ENCODE results near the gene MADCAM1.
A peak's percentile ranks its signal among the peaks of the same experiment; 100 is the strongest.

The MADCAM1 gene

GRCh38 chr19:532561-533363 lies 36.5 kb downstream of the MADCAM1 start:
- TF ChIP-seq CTCF (IDR thresholded peaks at IDR 0.05; ENCODE audit: insufficient read depth, missing control alignments): peak; percentile 47
- DNase-seq (ENCODE audit: insufficient read length, low spot score): no peak
- no peak for FAIRE-seq

GRCh38 chr19:533364-534058 lies 37.2 kb downstream of the MADCAM1 start:
- FAIRE-seq (no peak), DNase-seq (ENCODE audit: insufficient read length, low spot score) (peak; percentile 68)
- no peak for TF ChIP-seq CTCF (IDR thresholded peaks at IDR 0.05; ENCODE audit: insufficient read depth, missing control alignments)

GRCh38 chr19:534088-534487 lies 37.8 kb downstream of the MADCAM1 start:
- FAIRE-seq (no peak), DNase-seq (ENCODE audit: insufficient read length, low spot score) (no peak)
- no peak for TF ChIP-seq CTCF (IDR thresholded peaks at IDR 0.05; ENCODE audit: insufficient read depth, missing control alignments)

GRCh38 chr19:535017-535835 lies 38.9 kb downstream of the MADCAM1 start:
- FAIRE-seq: no peak
- no peak for TF ChIP-seq CTCF (IDR thresholded peaks at IDR 0.05; ENCODE audit: insufficient read depth, missing control alignments)
- no peak for DNase-seq (ENCODE audit: insufficient read length, low spot score)

- no peak for DNase-seq (ENCODE audit: insufficient read length, low spot score)
Measured at GRCh38 chr19:536031-536880, 40.0 kb downstream of the MADCAM1 start.

More at GRCh38 chr19:536031-536880, 40.0 kb downstream of the MADCAM1 start:
- no peak for TF ChIP-seq CTCF (IDR thresholded peaks at IDR 0.05; ENCODE audit: insufficient read depth, missing control alignments)
- no peak for FAIRE-seq
